NCI-H446 treated with DMSO at 0.1 percent for 48 hours (cell line): Measurements from ENCODE around the gene CRYBA4.
A peak's percentile ranks its signal among the peaks of the same experiment; 100 is the strongest.

Experiments
- DNase-seq: peaks from one replicate; lab custom pipeline; 2025; lab: John Stamatoyannopoulos, UW

The CRYBA4 gene

GRCh38 chr22:26624803-26625202 is 3.0 kb downstream of the CRYBA4 start:
- no peak for DNase-seq

- no peak for DNase-seq
Observed at GRCh38 chr22:26629988-26630761, 8.4 kb downstream of the CRYBA4 start.

- DNase-seq, result no peak
Observed at GRCh38 chr22:26631282-26631681, 9.5 kb downstream of the CRYBA4 start.

DNA sequence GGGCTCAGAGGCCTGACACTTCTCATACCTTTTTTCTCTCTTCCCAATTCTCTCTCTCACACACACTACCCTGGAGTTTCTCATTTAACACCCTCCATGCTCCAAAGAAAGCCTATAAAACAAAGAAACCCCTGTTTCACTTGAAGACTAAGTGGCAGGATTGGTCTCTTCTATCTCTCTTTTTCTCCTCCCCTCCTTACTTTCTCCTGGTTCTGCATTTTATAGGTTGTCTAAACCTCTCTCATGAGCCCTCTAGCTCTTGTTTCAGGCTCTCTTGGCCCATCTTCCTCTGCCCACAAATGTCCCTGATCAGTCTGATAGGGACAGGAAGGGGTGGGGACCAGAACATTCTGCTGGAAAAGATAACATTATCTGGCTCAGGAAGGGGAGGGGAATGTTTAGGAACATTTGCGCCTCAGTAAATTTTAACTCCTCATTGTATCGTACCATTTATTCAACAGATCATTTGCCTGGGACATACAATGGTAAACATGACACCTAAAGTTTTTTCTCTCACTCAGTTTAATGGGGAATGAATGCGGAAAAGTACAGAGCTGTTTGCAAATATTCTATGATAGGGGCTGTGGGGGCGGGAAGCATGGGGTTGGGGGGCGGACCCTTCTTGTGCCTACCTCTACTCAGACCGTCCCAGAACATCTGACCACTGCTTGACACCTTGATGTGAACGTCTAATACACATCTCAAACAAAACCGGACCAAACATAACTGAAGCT is 10.8 kb downstream of the CRYBA4 start:
- no peak for DNase-seq

GRCh38 chr22:26634189-26634588 is 12.4 kb downstream of the CRYBA4 start:
- DNase-seq, result no peak

GRCh38 chr22:26635117-26635516 is 13.4 kb downstream of the CRYBA4 start:
- DNase-seq, result no peak

GRCh38 chr22:26636296-26636695 is 14.5 kb downstream of the CRYBA4 start:
- no peak for DNase-seq

- DNase-seq, result no peak
Observed at GRCh38 chr22:26642465-26643417, 21.0 kb downstream of the CRYBA4 start.

DNA sequence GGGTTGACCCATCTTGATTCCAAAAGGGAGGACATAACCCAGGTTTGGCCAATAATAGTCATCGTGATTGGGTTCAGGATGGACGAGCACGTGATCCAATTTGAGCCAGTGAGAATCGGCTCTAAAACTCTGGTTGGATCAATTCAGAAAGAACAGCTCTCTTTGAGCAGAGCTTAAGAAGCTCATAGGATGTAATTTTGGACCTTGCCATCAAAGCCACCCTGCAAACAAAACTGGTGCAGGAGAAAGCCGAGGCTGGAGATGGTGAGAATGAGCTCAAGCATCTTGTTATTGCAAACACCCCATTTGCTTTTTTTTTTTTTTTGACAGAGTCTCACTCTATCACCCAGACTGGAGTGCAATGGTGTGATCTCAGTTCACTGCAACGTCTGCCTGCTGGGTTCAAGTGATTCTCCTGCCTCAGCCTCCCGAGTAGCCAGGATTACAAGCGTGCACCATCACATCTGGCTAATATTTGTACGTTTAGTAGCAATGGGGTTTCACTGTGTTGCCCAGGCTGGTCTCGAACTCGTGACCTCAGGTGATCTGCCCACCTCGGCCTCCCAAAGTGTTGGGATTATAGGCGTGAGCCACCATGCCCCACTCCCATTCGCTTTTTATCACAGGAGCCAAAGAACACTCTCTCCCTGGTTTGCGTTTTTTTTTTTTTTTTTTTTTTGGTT is 21.8 kb downstream of the CRYBA4 start:
- DNase-seq, result no peak

- DNase-seq, result no peak
Observed at GRCh38 chr22:26646158-26646557, 24.4 kb downstream of the CRYBA4 start.

DNA sequence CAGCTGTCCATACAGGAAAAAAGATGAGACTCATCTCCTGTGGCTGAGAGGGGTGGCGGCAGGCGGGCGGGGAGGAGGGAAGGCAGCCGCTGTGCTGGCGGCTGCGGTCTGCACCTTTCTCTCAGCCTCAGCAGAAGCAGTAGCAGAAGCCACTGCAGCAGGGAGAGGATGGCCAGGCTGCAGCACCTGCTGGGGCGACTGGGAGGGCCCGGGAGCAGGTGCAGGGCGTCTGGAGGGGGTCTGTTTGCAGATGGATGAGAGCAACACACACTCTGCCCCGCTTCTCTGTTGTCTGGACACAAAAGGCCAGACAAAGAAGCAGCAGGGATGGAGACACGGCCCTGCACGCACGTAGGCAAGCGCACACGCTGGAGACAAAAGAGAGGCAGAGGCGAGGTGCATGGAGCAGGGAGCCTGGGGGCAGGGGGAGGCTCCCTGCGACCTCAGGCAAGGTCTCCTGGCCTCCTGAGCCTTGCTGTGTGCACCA is 26.3 kb downstream of the CRYBA4 start:
- no peak for DNase-seq

DNA sequence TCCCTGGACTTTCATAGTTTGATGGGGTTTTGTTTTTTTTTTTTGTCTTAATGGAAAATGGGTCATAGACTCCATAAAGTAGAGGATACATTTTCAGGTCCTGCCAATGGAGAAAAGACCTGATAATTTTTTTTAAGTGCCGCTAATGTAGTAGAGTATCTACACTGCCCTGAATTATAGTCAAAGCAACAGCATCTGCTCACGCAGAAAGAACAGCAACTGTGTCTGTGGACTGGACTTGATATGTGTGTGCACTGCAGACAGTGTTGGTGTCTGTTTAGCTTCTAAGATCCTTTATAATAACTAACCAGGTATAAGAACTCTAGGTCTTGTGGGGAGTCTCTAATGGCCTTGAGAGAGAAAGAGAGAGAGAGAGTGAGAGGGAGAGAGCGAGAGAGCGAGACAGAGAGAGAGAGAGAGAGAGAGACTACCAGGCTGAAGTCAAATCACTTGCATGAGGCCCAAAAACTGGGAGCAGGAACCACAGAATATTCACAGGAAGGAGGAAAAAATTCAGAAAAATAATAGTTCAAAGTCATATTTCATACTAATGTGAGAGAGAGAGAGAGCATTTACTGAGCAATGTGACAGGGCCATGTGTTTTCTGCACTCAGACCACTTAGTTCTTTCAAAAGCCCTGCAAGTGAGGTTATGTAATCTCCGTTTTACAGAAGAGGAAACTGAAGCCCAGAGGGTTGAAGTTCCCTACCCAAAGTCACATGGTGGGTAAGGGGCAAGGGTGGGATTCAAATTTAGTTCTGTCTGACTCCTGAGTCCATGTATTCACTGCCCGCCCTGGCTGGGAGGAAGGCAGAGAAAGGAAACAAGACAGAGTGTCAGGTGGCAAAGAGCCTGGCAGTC is 27.0 kb downstream of the CRYBA4 start:
- no peak for DNase-seq

- no peak for DNase-seq
Observed at GRCh38 chr22:26650722-26651421, 29.1 kb downstream of the CRYBA4 start.

- DNase-seq, result no peak
Observed at GRCh38 chr22:26651815-26652214, 30.1 kb downstream of the CRYBA4 start.

DNA sequence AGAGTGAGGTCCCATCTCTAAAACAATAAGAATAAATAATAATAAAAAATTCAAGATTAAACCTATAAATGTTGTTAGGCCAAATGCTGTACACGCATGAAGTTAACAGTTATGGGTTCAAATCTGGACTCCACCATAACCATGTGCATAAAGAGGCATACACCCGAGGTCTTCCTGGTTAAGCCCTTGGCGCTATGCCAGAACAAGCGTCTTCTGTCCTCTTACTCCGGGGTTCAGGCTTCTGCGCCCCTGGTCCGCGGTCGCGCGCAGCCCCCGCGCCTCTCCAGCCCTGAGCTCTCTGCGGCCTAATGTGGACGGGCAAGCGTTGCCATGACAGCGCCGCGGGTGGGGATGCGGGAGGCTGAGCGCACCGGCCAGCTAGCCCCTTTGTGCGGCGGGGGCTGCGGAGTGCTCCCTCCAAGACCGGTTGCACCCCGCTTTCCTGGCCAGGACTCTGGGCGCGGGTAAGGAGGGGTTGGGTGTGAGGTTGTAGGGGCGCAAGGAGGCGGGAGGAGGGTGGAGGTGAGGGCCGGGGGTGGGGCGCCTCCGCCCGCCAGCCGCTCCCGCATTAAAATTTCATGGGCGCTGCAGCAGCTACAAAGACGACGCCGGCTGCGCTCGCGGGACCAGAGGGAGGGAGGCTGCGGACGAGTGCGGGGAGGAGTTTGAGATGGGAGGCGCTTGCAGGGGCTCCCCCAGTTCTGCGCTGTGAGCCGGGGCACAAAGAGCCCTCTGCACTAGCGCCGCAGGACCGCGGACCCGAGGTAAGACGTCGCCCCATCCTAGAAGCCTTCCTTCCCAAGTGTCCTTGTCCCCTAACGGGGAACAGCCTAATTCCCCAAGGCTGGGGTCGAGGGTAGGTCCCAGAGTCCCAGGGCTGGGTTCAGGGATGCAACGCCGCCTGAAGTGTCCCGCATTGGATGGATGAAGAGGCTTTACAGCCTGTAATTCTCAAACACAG is 35.4 kb downstream of the CRYBA4 start, which contains the start of gene MIAT:
MIAT (plus strand) TSS at position 698 of the 961 bp plus-strand sequence.
- DNase-seq, result no peak

DNA sequence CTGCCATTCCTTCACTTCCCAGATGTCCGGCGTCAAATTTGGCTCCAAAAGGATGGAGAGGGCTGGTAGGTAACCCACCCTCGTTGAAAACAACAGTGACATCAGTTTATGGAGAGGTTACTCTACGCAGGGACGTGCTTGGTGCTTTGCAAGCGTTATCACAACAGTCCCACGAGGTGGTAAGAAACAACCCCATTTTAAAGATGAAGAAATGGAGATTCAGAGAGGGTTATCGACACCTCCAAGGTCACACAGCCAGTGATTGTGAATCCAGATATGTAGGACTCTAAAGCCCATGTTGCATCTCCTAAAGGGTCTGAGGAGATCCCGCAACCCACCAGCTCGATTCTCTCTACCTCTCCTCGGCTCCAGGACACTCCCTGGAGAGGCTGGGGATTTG is 36.4 kb downstream of the CRYBA4 start:
- DNase-seq, result no peak

GRCh38 chr22:26658671-26659478 is 37.1 kb downstream of the CRYBA4 start:
- peak; percentile 83 for DNase-seq

GRCh38 chr22:26660356-26660755 is 38.6 kb downstream of the CRYBA4 start:
- DNase-seq, result no peak
